Keratinocyte (primary cell): ENCODE data around the gene MYO1D. TPM values are rescaled to one million over a fixed set of nuclear protein-coding genes. Genes with fewer than 3 reads are reported as not detected.

Experiments used
- DNase-seq: peaks from one replicate; pipeline ENCODE4 v3.0.0-alpha.2; 2011; ENCODE audit warnings: low read depth, missing footprints, low spot score
- FAIRE-seq: peaks from 2 replicates; lab custom pipeline; 2011; peaks lifted over from hg19 to GRCh38; lab: Jason Lieb, UNC
- H2AFZ ChIP-seq: 2 replicates; pipeline ENCODE4 v1.6.0; 2012; ENCODE audit warnings: low read length, control low read depth, inconsistent platforms; ENCODE audit not compliant: control insufficient read depth
- H3K27ac ChIP-seq: 2 replicates; pipeline ENCODE4 v1.5.1; 2011; ENCODE audit warnings: low read length; ENCODE audit not compliant: control insufficient read depth, insufficient read depth
- H3K27me3 ChIP-seq: 3 replicates; pipeline ENCODE4 v1.6.0; 2011; ENCODE audit warnings: low read length; ENCODE audit not compliant: control insufficient read depth, insufficient read depth; ENCODE audit errors: extremely low read depth
- H3K36me3 ChIP-seq, 2 experiments: 2 replicates in 1 of 2; 3 replicates in 1 of 2; pipeline ENCODE4 v1.5.1; 2011; ENCODE audit warnings: low read length in 2 of 2, mild to moderate bottlenecking in 1 of 2; ENCODE audit not compliant: control insufficient read depth in 2 of 2, insufficient read depth in 2 of 2; ENCODE audit errors: extremely low read depth in 1 of 2
- H3K4me1 ChIP-seq: 3 replicates; pipeline ENCODE4 v1.5.1; 2011; ENCODE audit warnings: low read length; ENCODE audit not compliant: control insufficient read depth, insufficient read depth; ENCODE audit errors: extremely low read depth
- H3K4me2 ChIP-seq: 3 replicates; pipeline ENCODE4 v1.6.0; 2011; ENCODE audit warnings: low read depth, low read length; ENCODE audit not compliant: control insufficient read depth, insufficient read depth; ENCODE audit errors: extremely low read depth
- H3K4me3 ChIP-seq, 3 experiments: fragments of 200-600 bp in 1 of 3; sonication (generic) in 1 of 3; 2 replicates in 2 of 3; 3 replicates in 1 of 3; pipeline ENCODE4 v1.5.1; 2011 to 2016; ENCODE audit warnings: low read length in 3 of 3, mild to moderate bottlenecking in 3 of 3, control low read depth in 2 of 3, inconsistent platforms in 1 of 3, low read depth in 1 of 3, mixed read lengths in 1 of 3, mixed run types in 1 of 3, moderate library complexity in 1 of 3; ENCODE audit not compliant: control insufficient read depth in 2 of 3, insufficient read depth in 2 of 3; ENCODE audit errors: extremely low read depth in 1 of 3
- H3K79me2 ChIP-seq: 2 replicates; pipeline ENCODE4 v1.6.0; 2012; ENCODE audit warnings: low read length; ENCODE audit not compliant: control insufficient read depth, insufficient read depth
- H3K9ac ChIP-seq: 3 replicates; pipeline ENCODE4 v1.6.0; 2011; ENCODE audit warnings: low read length; ENCODE audit not compliant: control insufficient read depth, insufficient read depth; ENCODE audit errors: extremely low read depth
- H3K9me1 ChIP-seq: 3 replicates; pipeline ENCODE4 v1.6.0; 2011; ENCODE audit warnings: low read length; ENCODE audit not compliant: control insufficient read depth, insufficient read depth; ENCODE audit errors: extremely low read depth
- H3K9me3 ChIP-seq: 2 replicates; pipeline ENCODE4 v1.5.1; 2012; ENCODE audit warnings: low read depth, low read length; ENCODE audit not compliant: control insufficient read depth
- H4K20me1 ChIP-seq: 3 replicates; pipeline ENCODE4 v1.6.0; 2011; ENCODE audit warnings: low read length; ENCODE audit not compliant: control insufficient read depth, insufficient read depth; ENCODE audit errors: extremely low read depth
- CTCF ChIP-seq, 3 experiments: IDR thresholded peaks in 1 of 3; conservative IDR thresholded peaks in 1 of 3; optimal IDR thresholded peaks in 1 of 3; 2 replicates in 2 of 3; 3 replicates in 1 of 3; pipeline versions ENCODE3 to v1.5.1; 2011; ENCODE audit warnings: low read length in 3 of 3, mild to moderate bottlenecking in 3 of 3, moderate library complexity in 2 of 3, control low read depth in 1 of 3, inconsistent platforms in 1 of 3; ENCODE audit not compliant: insufficient read depth in 2 of 3; ENCODE audit errors: extremely low read depth in 1 of 3
- EZH2 ChIP-seq: IDR thresholded peaks from one replicate; pipeline ENCODE4 v1.6.1; 2012; ENCODE audit warnings: inconsistent platforms, mild to moderate bottlenecking, low read length, moderate library complexity
- dilution Hi-C: fragments of 300-500 bp; cut with MboI; formaldehyde crosslinking; loops from one replicate; pipeline ENCODE4 v1.7.0; 2020; ENCODE audit warnings: low sequenced_read_pairs; ENCODE audit not compliant: extremely low pct_ligation_motif_present
- polyA plus RNA-seq, 5 experiments: library from polyadenylated mRNA; depleted of rRNA in 3 of 5; stranded (reverse) in 3 of 5; stranded (forward) in 1 of 5; unstranded in 1 of 5; fragments of >200 nt; gene quantifications; 1 replicate in 1 of 5; 2 replicates in 3 of 5; 3 replicates in 1 of 5; pipeline versions ENCODE4 v1.2.1 to v1.2.3, GENCODE V29; 2011 to 2012; ENCODE audit warnings: missing spikeins in 2 of 5, low read depth in 1 of 5, low replicate concordance in 1 of 5

The MYO1D gene
- polyA plus RNA-seq, 1 donor (not counting 4 experiments of a cell fraction or from before 2014, with no cell fraction given): 33.7 TPM

DNA sequence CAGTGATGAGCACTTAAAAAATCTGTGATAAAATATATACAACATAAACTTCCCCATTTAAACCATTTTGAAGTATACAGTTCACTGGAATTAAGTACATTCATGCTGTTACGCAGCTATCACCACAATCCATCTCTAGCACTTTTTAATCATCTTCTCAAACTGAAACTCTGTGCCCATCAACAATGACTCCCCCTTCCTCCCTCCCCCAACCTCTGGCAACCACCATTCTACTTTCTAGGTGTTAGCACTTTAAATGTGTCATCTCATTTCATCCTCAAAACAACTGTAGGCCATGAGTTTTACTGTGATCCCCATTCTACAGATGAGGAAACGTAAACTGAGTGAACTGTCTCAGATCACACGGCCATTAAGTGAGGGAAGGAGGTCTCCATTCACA is 37.3 kb upstream of the MYO1D start:
- no peak overlapping the region for H3K4me3 ChIP-seq
- no peak for FAIRE-seq
- dilution Hi-C loops: loop anchor here (25.0 kb wide), 1 partner anchor 127 kb away; no protein-coding TSS in a partner anchor

GRCh38 chr17:32913593-32913992 is 36.7 kb upstream of the MYO1D start:
- DNase-seq (no peak), FAIRE-seq (no peak)
- Histone ChIP-seq H3K9me3 (no peaks in the 10 kb centered on the region), H3K4me3 (no peak overlapping the region), H3K4me2 (no peak overlapping the region), H3K79me2 (no peaks in the 10 kb centered on the region), H3K9me1 (no peaks in the 10 kb centered on the region), H3K27me3 (no peaks in the 10 kb centered on the region), H3K36me3 (no peaks in the 10 kb centered on the region), H4K20me1 (no peaks in the 10 kb centered on the region), H3K27ac (no peak overlapping the region), H3K9ac (no peak overlapping the region), H2AFZ (no peak overlapping the region), H3K4me1 (peaks cover 3% of the 10 kb centered on the region)
- TF ChIP-seq EZH2 (no peak), CTCF (optimal IDR thresholded peaks at IDR 0.05 in 1 of 3, IDR thresholded peaks at IDR 0.05 in 1 of 3, conservative IDR thresholded peaks at IDR 0.05 in 1 of 3; ENCODE audit: extremely low read depth in 1 of 3, insufficient read depth in 2 of 3, low read length in 3 of 3) (no peak)
- dilution Hi-C loops: loop anchor here (25.0 kb wide), 1 partner anchor 126 kb away; no protein-coding TSS in a partner anchor

More for the DNA sequence above, 37.3 kb upstream of the MYO1D start:
- H3K4me2 ChIP-seq: no peak overlapping the region
- H3K27me3 ChIP-seq: no peaks in the 10 kb centered on the region
- H3K9me3 ChIP-seq: no peaks in the 10 kb centered on the region
- H3K36me3 ChIP-seq: no peaks in the 10 kb centered on the region
- no peak for DNase-seq
- no peak overlapping the region for H3K9ac ChIP-seq
- no peaks in the 10 kb centered on the region for H3K9me1 ChIP-seq
- H2AFZ ChIP-seq: no peak overlapping the region
- H3K4me1 ChIP-seq: peaks cover 3% of the 10 kb centered on the region
- TF ChIP-seq EZH2 (no peak), CTCF (optimal IDR thresholded peaks at IDR 0.05 in 1 of 3, IDR thresholded peaks at IDR 0.05 in 1 of 3, conservative IDR thresholded peaks at IDR 0.05 in 1 of 3; ENCODE audit: extremely low read depth in 1 of 3, insufficient read depth in 2 of 3, low read length in 3 of 3) (no peak)
- H3K27ac ChIP-seq: no peak overlapping the region
- no peaks in the 10 kb centered on the region for H4K20me1 ChIP-seq
- H3K79me2 ChIP-seq: no peaks in the 10 kb centered on the region
